Smooth muscle cell (in vitro differentiated cells): ENCODE results near the gene ALK. TPM values are rescaled to one million over a fixed set of nuclear protein-coding genes. Genes with fewer than 3 reads are reported as not detected.

Experiments used
- DNase-seq: peaks from one replicate; lab custom pipeline; 2025; ENCODE audit not compliant: unreplicated experiment; lab: John Stamatoyannopoulos, UW
- H2AFZ ChIP-seq: fragments of 200-600 bp; sonication (generic); 2 replicates; pipeline ENCODE4 v1.6.0; 2016; ENCODE audit warnings: antibody characterized with exemption, low read depth, mild to moderate bottlenecking
- H3F3A ChIP-seq: fragments of 200-600 bp; sonication (generic); 2 replicates; pipeline ENCODE4 v1.6.0; 2017; ENCODE audit warnings: antibody characterized with exemption, low read depth
- H3K27ac ChIP-seq: fragments of 200-600 bp; sonication (generic); 2 replicates; pipeline ENCODE4 v1.5.1; 2016; ENCODE audit warnings: low read depth, mild to moderate bottlenecking
- H3K27me3 ChIP-seq: fragments of 200-600 bp; sonication (generic); 2 replicates; pipeline ENCODE4 v1.6.1; 2016; ENCODE audit warnings: low read depth, mild to moderate bottlenecking
- H3K36me3 ChIP-seq: fragments of 200-600 bp; sonication (generic); 2 replicates; pipeline ENCODE4 v1.5.1; 2016; ENCODE audit warnings: low read depth
- H3K4me1 ChIP-seq: fragments of 200-600 bp; sonication (generic); 2 replicates; pipeline ENCODE4 v1.5.1; 2016; ENCODE audit warnings: low read depth
- H3K4me2 ChIP-seq: fragments of 200-600 bp; sonication (generic); 2 replicates; pipeline ENCODE4 v1.6.0; 2016; ENCODE audit warnings: mild to moderate bottlenecking
- H3K4me3 ChIP-seq: fragments of 200-600 bp; sonication (generic); 2 replicates; pipeline ENCODE4 v1.5.1; 2016; ENCODE audit warnings: mild to moderate bottlenecking
- H3K79me2 ChIP-seq: fragments of 200-600 bp; sonication (generic); 2 replicates; pipeline ENCODE4 v1.6.0; 2016; ENCODE audit warnings: low read depth, mild to moderate bottlenecking
- H3K9ac ChIP-seq: fragments of 200-600 bp; sonication (generic); 2 replicates; pipeline ENCODE4 v1.6.0; 2016; ENCODE audit warnings: low read depth
- H3K9me3 ChIP-seq: fragments of 200-600 bp; sonication (generic); replicated peaks from 2 replicates; pipeline ENCODE4 v1.5.1; 2016; ENCODE audit warnings: low read depth
- H4K20me1 ChIP-seq: fragments of 200-600 bp; sonication (generic); 2 replicates; pipeline ENCODE4 v1.6.0; 2016; ENCODE audit warnings: low read depth
- WGBS: methylation state at CpG from one replicate; pipeline ENCODE4 v1.1.7; 2016; ENCODE audit warnings: low lambda C conversion rate; 5-methylcytosine and 5-hydroxymethylcytosine counted together
- polyA plus RNA-seq: library from polyadenylated mRNA; unstranded; fragments of >200 nt; fragmentation: Nextera tagmentation; extraction: Ambion mirVana; gene quantifications from 2 replicates; pipeline ENCODE4 v1.2.1, GENCODE V29; 2016
- total RNA-seq: library from RNA; depleted of rRNA; stranded (reverse); fragments of >200 nt; gene quantifications from 2 replicates; pipeline ENCODE4 v1.2.3, GENCODE V29; 2014
- TF ChIP-seq, protein P1 (sequence below): fragments of 200-600 bp; sonication (generic); IDR thresholded peaks from 2 replicates; pipeline ENCODE4 v1.5.1; 2017; ENCODE audit warnings: borderline replicate concordance, mild to moderate bottlenecking, antibody characterized with exemption; ENCODE audit not compliant: insufficient read depth, poor library complexity, severe bottlenecking

The ALK gene
- total and polyA plus RNA-seq, 2 experiments from 2014 or later = 0.13 to 0.19 TPM

DNA sequence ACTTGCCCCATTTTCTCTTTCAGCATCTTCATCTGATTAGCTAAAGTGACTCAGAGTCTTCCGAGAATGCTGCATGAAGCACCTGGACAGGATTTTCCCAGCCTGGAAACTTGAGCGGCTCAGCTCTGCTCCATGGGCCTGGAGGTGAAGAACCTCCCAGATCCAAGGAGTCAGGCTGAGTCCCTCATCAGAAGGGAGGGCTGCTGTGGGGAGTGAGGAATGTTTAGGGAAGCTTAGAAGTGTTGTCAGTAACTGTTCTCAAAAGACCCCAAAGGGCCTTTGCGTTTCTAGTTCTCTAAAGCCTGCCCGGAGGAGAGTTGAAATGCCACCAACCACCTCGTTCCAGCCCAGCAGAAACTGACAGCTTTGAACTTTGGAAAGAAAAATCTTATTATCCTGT is 649.1 kb downstream of the ALK start:
- H3K4me1 ChIP-seq = no peaks in the 10 kb centered on the region
- H3K27ac ChIP-seq = no peak overlapping the region
- no peak for DNase-seq
- H3F3A ChIP-seq = no peaks in the 10 kb centered on the region
- H2AFZ ChIP-seq = no peak overlapping the region
- H3K79me2 ChIP-seq = no peaks in the 10 kb centered on the region
- TF ChIP-seq, protein P1, sequence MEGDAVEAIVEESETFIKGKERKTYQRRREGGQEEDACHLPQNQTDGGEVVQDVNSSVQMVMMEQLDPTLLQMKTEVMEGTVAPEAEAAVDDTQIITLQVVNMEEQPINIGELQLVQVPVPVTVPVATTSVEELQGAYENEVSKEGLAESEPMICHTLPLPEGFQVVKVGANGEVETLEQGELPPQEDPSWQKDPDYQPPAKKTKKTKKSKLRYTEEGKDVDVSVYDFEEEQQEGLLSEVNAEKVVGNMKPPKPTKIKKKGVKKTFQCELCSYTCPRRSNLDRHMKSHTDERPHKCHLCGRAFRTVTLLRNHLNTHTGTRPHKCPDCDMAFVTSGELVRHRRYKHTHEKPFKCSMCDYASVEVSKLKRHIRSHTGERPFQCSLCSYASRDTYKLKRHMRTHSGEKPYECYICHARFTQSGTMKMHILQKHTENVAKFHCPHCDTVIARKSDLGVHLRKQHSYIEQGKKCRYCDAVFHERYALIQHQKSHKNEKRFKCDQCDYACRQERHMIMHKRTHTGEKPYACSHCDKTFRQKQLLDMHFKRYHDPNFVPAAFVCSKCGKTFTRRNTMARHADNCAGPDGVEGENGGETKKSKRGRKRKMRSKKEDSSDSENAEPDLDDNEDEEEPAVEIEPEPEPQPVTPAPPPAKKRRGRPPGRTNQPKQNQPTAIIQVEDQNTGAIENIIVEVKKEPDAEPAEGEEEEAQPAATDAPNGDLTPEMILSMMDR = no peak
- no peaks in the 10 kb centered on the region for H3K9me3 ChIP-seq
- 90% methylated on average over 5 of the region's 5 CpGs for WGBS
- no peak overlapping the region for H3K4me3 ChIP-seq
- no peak overlapping the region for H3K9ac ChIP-seq
- no peaks in the 10 kb centered on the region for H3K36me3 ChIP-seq
- no peaks in the 10 kb centered on the region for H4K20me1 ChIP-seq
- H3K27me3 ChIP-seq = peaks cover 17% of the 10 kb centered on the region
- no peak overlapping the region for H3K4me2 ChIP-seq

GRCh38 chr2:29270701-29271121 is 650.7 kb downstream of the ALK start:
- H3K4me3 ChIP-seq = no peak overlapping the region
- H3K27ac ChIP-seq = no peak overlapping the region
- no peaks in the 10 kb centered on the region for H3K79me2 ChIP-seq
- H3K27me3 ChIP-seq = peaks cover 15% of the 10 kb centered on the region
- H3K4me2 ChIP-seq = no peak overlapping the region
- TF ChIP-seq, protein P1 = no peak
- no peaks in the 10 kb centered on the region for H3K4me1 ChIP-seq
- no peaks in the 10 kb centered on the region for H3K36me3 ChIP-seq
- DNase-seq = no peak
- no peak overlapping the region for H3K9ac ChIP-seq
- WGBS = 76% methylated on average over 5 of the region's 5 CpGs
- H2AFZ ChIP-seq = no peak overlapping the region
- H4K20me1 ChIP-seq = no peaks in the 10 kb centered on the region
- H3F3A ChIP-seq = no peaks in the 10 kb centered on the region
- H3K9me3 ChIP-seq = no peaks in the 10 kb centered on the region

DNA sequence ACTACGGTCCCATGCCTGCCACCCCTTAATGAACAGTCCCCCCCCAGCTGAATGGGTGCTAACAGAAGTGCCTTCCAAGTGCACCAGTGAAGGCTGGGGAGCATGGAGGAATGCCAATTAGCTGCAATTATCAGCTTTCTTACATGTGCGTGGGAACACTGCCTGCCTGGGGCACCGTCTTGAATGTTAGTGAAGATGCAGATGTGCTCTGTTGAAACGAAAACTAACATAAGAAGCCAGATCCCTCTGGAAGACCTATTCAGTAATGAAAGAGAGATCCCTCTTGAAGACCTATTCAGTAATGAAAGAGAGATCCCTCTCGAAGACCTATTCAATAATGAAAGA is 651.6 kb downstream of the ALK start:
- no peak overlapping the region for H3K27ac ChIP-seq
- no peak overlapping the region for H3K9ac ChIP-seq
- H3K36me3 ChIP-seq = no peaks in the 10 kb centered on the region
- peaks cover 7% of the 10 kb centered on the region for H3K27me3 ChIP-seq
- no peaks in the 10 kb centered on the region for H4K20me1 ChIP-seq
- no peaks in the 10 kb centered on the region for H3F3A ChIP-seq
- H2AFZ ChIP-seq = no peak overlapping the region
- H3K79me2 ChIP-seq = no peaks in the 10 kb centered on the region
- no peaks in the 10 kb centered on the region for H3K9me3 ChIP-seq
- 61% methylated on average over 5 of the region's 5 CpGs for WGBS
- H3K4me3 ChIP-seq = no peak overlapping the region
- no peaks in the 10 kb centered on the region for H3K4me1 ChIP-seq
- H3K4me2 ChIP-seq = no peak overlapping the region
- TF ChIP-seq, protein P1 = no peak
- DNase-seq = no peak

DNA sequence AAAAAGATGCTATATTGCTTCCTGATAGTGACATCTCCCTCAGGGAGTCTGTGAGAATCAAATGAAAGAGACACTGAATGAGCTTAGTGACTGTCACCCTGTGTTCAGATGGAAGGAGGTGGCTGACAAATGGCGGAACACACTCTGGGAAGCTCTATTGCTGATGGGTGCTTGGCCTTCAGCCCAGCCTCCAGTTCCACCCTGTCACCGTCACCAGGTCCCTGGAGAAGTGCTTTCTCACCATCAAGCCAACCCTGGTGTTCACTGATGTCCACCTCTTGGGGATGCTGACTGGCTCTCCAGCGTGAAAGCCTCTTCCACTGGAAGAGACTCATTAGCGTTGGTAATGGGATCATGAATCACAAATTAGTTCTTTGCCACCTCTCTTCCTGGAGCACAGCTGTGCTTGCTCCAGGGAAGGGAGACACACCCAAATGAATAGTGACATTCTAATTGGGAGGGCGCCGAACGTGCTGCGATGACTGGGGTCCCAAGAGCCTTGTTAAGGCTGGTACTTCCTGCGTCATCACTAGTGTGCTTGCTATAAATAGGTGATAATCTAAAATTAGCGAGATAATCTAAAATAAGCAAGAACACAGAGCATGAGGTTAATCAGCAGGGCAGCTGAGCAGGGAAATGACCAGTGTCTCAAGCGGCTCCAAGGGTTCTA is 652.2 kb downstream of the ALK start:
- Histone ChIP-seq H3K79me2 (no peaks in the 10 kb centered on the region), H3K4me2 (no peak overlapping the region), H3K9ac (no peak overlapping the region), H3K4me1 (no peaks in the 10 kb centered on the region), H3F3A (no peaks in the 10 kb centered on the region), H3K27ac (no peak overlapping the region), H3K9me3 (no peaks in the 10 kb centered on the region), H3K4me3 (no peak overlapping the region), H4K20me1 (no peaks in the 10 kb centered on the region), H2AFZ (no peak overlapping the region), H3K27me3 (peaks cover 7% of the 10 kb centered on the region), H3K36me3 (no peaks in the 10 kb centered on the region)
- 86% methylated on average over 11 of the region's 11 CpGs for WGBS
- TF ChIP-seq, protein P1 = no peak
- DNase-seq = no peak
